Liver (tissue), 9 donors: ENCODE results near the gene ASCC1. TPM values are rescaled to one million over a fixed set of nuclear protein-coding genes. Genes with fewer than 3 reads are reported as not detected.

Source experiments
- DNase-seq: peaks from one replicate; pipeline ENCODE4 v3.0.0-alpha.2; 2017; ENCODE audit warnings: low spot score
- H3K27ac ChIP-seq, 2 donors: one replicate each; pipeline ENCODE4 v1.7.0; 2013; ENCODE audit warnings: inconsistent platforms in 2 of 2, low read length in 2 of 2, control low read depth in 1 of 2, low read depth in 1 of 2, mild to moderate bottlenecking in 1 of 2
- H3K27me3 ChIP-seq, 4 donors: one replicate each; pipeline versions ENCODE4 v1.6.1 to v1.7.0; 2013; ENCODE audit warnings: low read length in 3 of 4, inconsistent platforms in 1 of 4, mild to moderate bottlenecking in 1 of 4, moderate library complexity in 1 of 4; ENCODE audit not compliant: control insufficient read depth in 4 of 4, insufficient read depth in 4 of 4
- H3K36me3 ChIP-seq, 4 donors: one replicate each; pipeline versions ENCODE4 v1.6.1 to v1.7.0; 2013; ENCODE audit warnings: low read length in 3 of 4, mild to moderate bottlenecking in 3 of 4, low read depth in 1 of 4, moderate library complexity in 1 of 4; ENCODE audit not compliant: control insufficient read depth in 4 of 4, insufficient read depth in 3 of 4
- H3K4me1 ChIP-seq, 4 donors: one replicate each; pipeline versions ENCODE4 v1.6.1 to v1.7.0; 2013; ENCODE audit warnings: low read length in 3 of 4, mild to moderate bottlenecking in 3 of 4, moderate library complexity in 1 of 4; ENCODE audit not compliant: control insufficient read depth in 4 of 4, insufficient read depth in 4 of 4
- H3K4me3 ChIP-seq, 3 donors: one replicate each; pipeline versions ENCODE4 v1.6.1 to v1.7.0; 2013; ENCODE audit warnings: low read length in 3 of 3, control low read depth in 1 of 3, low read depth in 1 of 3, mild to moderate bottlenecking in 1 of 3
- H3K9ac ChIP-seq, 2 donors: one replicate each; pipeline ENCODE4 v1.7.0; 2013; ENCODE audit warnings: low read length in 2 of 2, mild to moderate bottlenecking in 2 of 2, moderate library complexity in 2 of 2, control low read depth in 1 of 2, low read depth in 1 of 2
- H3K9me3 ChIP-seq, 4 donors: one replicate each; pipeline versions ENCODE4 v1.6.1 to v1.7.0; 2013; ENCODE audit warnings: low read length in 3 of 4; ENCODE audit not compliant: control insufficient read depth in 4 of 4
- EGR1 ChIP-seq, 2 donors: IDR thresholded peaks; 2 replicates each; pipeline ENCODE4 v1.6.1; 2016 to 2018; ENCODE audit warnings: antibody characterized with exemption in 2 of 2, low read depth in 2 of 2
- FOXA1 ChIP-seq: IDR thresholded peaks from 2 replicates; pipeline ENCODE4 v1.6.1; 2016; ENCODE audit warnings: antibody characterized with exemption
- FOXA2 ChIP-seq: IDR thresholded peaks from 2 replicates; pipeline ENCODE4 v1.6.1; 2016; ENCODE audit warnings: antibody characterized with exemption
- GABPA ChIP-seq, 2 donors: IDR thresholded peaks in 1 of 2; conservative IDR thresholded peaks in 1 of 2; 2 replicates each; pipeline ENCODE4 v1.6.1; 2016; ENCODE audit warnings: antibody characterized with exemption in 2 of 2, mild to moderate bottlenecking in 1 of 2, moderate library complexity in 1 of 2
- HNF4A ChIP-seq, 2 donors: conservative IDR thresholded peaks; 2 replicates each; pipeline ENCODE4 v1.6.1; 2016; ENCODE audit warnings: antibody characterized with exemption in 2 of 2, mild to moderate bottlenecking in 2 of 2
- JUND ChIP-seq, 2 donors: IDR thresholded peaks; 2 replicates each; pipeline ENCODE4 v1.6.1; 2016; ENCODE audit warnings: antibody characterized with exemption in 2 of 2
- NR2F2 ChIP-seq: IDR thresholded peaks from 2 replicates; pipeline ENCODE4 v1.6.1; 2016; ENCODE audit warnings: antibody characterized with exemption
- RAD21 ChIP-seq, 2 donors: IDR thresholded peaks; 2 replicates each; pipeline ENCODE4 v1.6.1; 2016; ENCODE audit warnings: antibody characterized with exemption in 2 of 2, mild to moderate bottlenecking in 2 of 2
- RXRA ChIP-seq, 2 donors: IDR thresholded peaks; 2 replicates each; pipeline ENCODE4 v1.6.1; 2017 to 2018; ENCODE audit warnings: antibody characterized with exemption in 2 of 2, mild to moderate bottlenecking in 1 of 2
- TAF1 ChIP-seq: conservative IDR thresholded peaks from 2 replicates; pipeline ENCODE4 v1.6.1; 2016; ENCODE audit warnings: antibody characterized with exemption, mild to moderate bottlenecking
- YY1 ChIP-seq: IDR thresholded peaks from 2 replicates; pipeline ENCODE4 v1.6.1; 2016; ENCODE audit warnings: antibody characterized with exemption, mild to moderate bottlenecking
- WGBS: extraction: QIAGEN DNeasy Blood & Tissue Kit; methylation state at CpG from one replicate; pipeline ENCODE4 v1.1.7; 2013; 5-methylcytosine and 5-hydroxymethylcytosine counted together
- polyA plus RNA-seq, 2 donors: library from polyadenylated mRNA; stranded (reverse) in 1 of 2; unstranded in 1 of 2; fragments of 200-250 nt in 1 of 2; fragments of >200 nt in 1 of 2; fragmentation: Nextera tagmentation in 1 of 2; extraction: Ambion mirVana in 1 of 2; gene quantifications; one replicate each; pipeline versions ENCODE4 v1.2.1 to v1.2.3, GENCODE V29; 2013 to 2015
- total RNA-seq, 2 donors: library from RNA; depleted of rRNA; stranded (reverse); fragments of >200 nt; gene quantifications; one replicate each; pipeline ENCODE4 v1.2.3, GENCODE V29; 2014
- TF ChIP-seq, protein P1 (sequence below): IDR thresholded peaks from 2 replicates; pipeline ENCODE4 v1.6.1; 2016; ENCODE audit warnings: antibody characterized with exemption
- TF ChIP-seq, protein P2 (sequence below): fragments of 150-350 bp; IDR thresholded peaks from 2 replicates; pipeline ENCODE4 v1.5.1; 2017; ENCODE audit warnings: improper control_type of control experiment, low read depth, low read length; ENCODE audit not compliant: missing input control
- TF ChIP-seq, protein P3 (sequence below): IDR thresholded peaks from 2 replicates; pipeline ENCODE4 v1.6.1; 2016; ENCODE audit warnings: antibody characterized with exemption
- donor health status: healthy.
- donor health status: healthy.
- donor health status: healthy.
- donor health status: healthy.
- donor health status: healthy.

Gene ASCC1
- total and polyA plus RNA-seq, 4 donors: 6.9 to 13.9 (median 10.2) TPM

DNA sequence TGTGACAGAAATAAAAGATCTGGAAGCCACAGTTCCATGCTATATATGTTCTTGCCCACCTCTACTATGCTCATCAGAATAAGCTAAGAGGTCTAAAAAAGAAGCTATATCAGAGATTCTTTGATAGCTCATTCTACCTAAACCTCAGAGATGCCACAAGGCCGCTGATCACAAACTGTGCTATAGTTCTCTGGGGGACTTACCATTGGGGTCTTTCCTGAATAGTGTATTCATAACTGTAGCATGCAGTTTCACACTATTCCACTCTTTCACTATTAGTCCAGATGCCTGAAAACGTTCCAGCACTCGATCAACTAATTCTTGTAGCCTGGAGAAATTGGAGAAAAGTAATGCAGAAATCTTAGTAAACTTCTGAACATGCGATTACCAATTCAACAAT, 83.2 kb downstream of the ASCC1 start (continued):
- TF ChIP-seq, protein P1, sequence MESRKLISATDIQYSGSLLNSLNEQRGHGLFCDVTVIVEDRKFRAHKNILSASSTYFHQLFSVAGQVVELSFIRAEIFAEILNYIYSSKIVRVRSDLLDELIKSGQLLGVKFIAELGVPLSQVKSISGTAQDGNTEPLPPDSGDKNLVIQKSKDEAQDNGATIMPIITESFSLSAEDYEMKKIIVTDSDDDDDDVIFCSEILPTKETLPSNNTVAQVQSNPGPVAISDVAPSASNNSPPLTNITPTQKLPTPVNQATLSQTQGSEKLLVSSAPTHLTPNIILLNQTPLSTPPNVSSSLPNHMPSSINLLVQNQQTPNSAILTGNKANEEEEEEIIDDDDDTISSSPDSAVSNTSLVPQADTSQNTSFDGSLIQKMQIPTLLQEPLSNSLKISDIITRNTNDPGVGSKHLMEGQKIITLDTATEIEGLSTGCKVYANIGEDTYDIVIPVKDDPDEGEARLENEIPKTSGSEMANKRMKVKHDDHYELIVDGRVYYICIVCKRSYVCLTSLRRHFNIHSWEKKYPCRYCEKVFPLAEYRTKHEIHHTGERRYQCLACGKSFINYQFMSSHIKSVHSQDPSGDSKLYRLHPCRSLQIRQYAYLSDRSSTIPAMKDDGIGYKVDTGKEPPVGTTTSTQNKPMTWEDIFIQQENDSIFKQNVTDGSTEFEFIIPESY: no peak
- TF ChIP-seq FOXA1 (no peak), RXRA (IDR thresholded peaks at IDR 0.05) (no peak), GABPA (IDR thresholded peaks at IDR 0.05 in 1 of 2, conservative IDR thresholded peaks at IDR 0.05 in 1 of 2) (no peak)

DNA sequence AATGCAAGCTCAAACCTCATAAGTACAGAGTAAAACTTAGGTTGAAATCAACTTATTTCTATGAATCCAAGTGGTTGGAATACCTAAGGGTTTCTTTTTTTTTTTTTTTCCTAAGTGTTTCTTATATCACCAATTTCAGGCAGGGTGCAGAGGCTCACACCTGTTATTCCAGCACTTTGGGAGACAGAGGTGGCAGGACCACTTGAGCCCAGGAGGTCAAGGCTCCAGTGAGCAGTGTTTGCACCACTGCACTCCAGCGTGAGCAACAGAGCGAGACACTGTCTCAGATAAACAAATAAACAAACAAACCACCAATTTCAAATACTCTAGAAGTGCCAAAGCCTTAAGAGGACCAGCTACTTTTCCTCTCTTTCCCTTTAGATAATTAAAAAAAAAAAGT, 88.5 kb downstream of the ASCC1 start:
- H3K4me3 ChIP-seq: no peak overlapping the region
- H3K27ac ChIP-seq: no peak overlapping the region
- no peaks in the 10 kb centered on the region for H3K9me3 ChIP-seq
- H3K36me3 ChIP-seq: no peaks in the 10 kb centered on the region
- DNase-seq: no peak
- TF ChIP-seq TAF1 (no peak), RAD21 (IDR thresholded peaks at IDR 0.05) (no peak), YY1 (no peak), FOXA2 (no peak), NR2F2 (no peak), EGR1 (IDR thresholded peaks at IDR 0.05; ENCODE audit: low read depth in 2 of 2) (no peak), RXRA (IDR thresholded peaks at IDR 0.05) (no peak), HNF4A (conservative IDR thresholded peaks at IDR 0.05) (no peak), FOXA1 (no peak)
- no peaks in the 10 kb centered on the region for H3K27me3 ChIP-seq
- peaks cover 0 to 3% (median 0%) of the 10 kb centered on the region in 4 donors for H3K4me1 ChIP-seq
- no peak overlapping the region for H3K9ac ChIP-seq
- WGBS: 41% methylated on average over 2 of the region's 2 CpGs

DNA sequence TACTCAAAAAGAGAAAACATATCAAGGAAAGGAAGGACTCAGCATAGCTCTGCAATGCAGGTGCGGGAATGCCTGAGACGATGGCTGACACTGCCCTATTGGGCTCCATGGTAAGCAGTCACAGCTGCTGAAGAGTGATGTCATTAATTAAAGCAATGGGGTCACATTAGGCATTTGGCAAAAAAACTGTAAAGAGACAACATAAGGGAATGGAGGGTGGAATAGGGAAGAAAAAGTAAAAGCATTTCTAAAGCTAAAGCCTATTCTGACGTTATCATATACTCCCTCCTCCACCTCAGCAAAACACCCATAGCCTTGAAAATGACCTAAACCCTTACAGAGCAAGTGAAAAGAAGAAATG, 89.2 kb downstream of the ASCC1 start:
- Histone ChIP-seq H3K4me3 (no peak overlapping the region), H3K4me1 (peaks cover 0 to 3% (median 0%) of the 10 kb centered on the region in 4 donors), H3K9ac (no peak overlapping the region), H3K9me3 (no peaks in the 10 kb centered on the region), H3K27me3 (no peaks in the 10 kb centered on the region), H3K27ac (no peak overlapping the region), H3K36me3 (no peaks in the 10 kb centered on the region)
- TF ChIP-seq RXRA (IDR thresholded peaks at IDR 0.05): no peak
- TF ChIP-seq FOXA2: no peak
- no peak for TF ChIP-seq TAF1
- TF ChIP-seq FOXA1: no peak
- no peak for TF ChIP-seq JUND (IDR thresholded peaks at IDR 0.05)
- TF ChIP-seq, protein P2, sequence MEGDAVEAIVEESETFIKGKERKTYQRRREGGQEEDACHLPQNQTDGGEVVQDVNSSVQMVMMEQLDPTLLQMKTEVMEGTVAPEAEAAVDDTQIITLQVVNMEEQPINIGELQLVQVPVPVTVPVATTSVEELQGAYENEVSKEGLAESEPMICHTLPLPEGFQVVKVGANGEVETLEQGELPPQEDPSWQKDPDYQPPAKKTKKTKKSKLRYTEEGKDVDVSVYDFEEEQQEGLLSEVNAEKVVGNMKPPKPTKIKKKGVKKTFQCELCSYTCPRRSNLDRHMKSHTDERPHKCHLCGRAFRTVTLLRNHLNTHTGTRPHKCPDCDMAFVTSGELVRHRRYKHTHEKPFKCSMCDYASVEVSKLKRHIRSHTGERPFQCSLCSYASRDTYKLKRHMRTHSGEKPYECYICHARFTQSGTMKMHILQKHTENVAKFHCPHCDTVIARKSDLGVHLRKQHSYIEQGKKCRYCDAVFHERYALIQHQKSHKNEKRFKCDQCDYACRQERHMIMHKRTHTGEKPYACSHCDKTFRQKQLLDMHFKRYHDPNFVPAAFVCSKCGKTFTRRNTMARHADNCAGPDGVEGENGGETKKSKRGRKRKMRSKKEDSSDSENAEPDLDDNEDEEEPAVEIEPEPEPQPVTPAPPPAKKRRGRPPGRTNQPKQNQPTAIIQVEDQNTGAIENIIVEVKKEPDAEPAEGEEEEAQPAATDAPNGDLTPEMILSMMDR: no peak
- TF ChIP-seq, protein P3, sequence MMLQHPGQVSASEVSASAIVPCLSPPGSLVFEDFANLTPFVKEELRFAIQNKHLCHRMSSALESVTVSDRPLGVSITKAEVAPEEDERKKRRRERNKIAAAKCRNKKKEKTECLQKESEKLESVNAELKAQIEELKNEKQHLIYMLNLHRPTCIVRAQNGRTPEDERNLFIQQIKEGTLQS: no peak
- TF ChIP-seq, protein P1: no peak
- WGBS: 96% methylated on average over 3 of the region's 3 CpGs
- no peak for DNase-seq
